HG03469 (cell line): ENCODE data around the gene CTU2.

Experiments used
- ATAC-seq: cut with Tn5 transposase; IDR thresholded peaks from one replicate; pipeline ENCODE4 v1.9.1; 2021; ENCODE audit warnings: mild to moderate bottlenecking, moderate library complexity, moderate number of reproducible peaks; ENCODE audit not compliant: unreplicated experiment

The CTU2 gene

DNA sequence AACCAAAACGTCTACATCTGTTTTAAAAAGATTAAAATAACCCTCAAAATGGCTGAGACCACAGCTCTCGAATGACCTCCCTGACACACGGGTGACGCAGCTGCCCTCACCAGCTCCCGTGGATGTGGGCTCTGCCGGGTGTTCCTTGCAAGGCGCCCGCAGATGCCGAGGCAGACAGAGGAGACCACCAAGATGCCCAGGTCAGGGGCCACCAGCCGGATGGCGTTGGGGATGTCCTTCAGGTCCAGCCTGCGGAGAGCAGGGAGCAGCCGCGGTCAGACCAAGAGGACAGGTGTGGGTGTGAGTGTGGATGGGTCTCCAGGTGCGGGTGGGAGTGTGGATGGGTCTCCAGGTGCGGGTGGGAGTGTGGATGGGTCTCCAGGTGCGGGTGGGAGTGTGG lies 35.1 kb downstream of the CTU2 start:
- ATAC-seq: no peak

GRCh38 chr16:88742896-88743605 lies 36.7 kb downstream of the CTU2 start:
- ATAC-seq: no peak

DNA sequence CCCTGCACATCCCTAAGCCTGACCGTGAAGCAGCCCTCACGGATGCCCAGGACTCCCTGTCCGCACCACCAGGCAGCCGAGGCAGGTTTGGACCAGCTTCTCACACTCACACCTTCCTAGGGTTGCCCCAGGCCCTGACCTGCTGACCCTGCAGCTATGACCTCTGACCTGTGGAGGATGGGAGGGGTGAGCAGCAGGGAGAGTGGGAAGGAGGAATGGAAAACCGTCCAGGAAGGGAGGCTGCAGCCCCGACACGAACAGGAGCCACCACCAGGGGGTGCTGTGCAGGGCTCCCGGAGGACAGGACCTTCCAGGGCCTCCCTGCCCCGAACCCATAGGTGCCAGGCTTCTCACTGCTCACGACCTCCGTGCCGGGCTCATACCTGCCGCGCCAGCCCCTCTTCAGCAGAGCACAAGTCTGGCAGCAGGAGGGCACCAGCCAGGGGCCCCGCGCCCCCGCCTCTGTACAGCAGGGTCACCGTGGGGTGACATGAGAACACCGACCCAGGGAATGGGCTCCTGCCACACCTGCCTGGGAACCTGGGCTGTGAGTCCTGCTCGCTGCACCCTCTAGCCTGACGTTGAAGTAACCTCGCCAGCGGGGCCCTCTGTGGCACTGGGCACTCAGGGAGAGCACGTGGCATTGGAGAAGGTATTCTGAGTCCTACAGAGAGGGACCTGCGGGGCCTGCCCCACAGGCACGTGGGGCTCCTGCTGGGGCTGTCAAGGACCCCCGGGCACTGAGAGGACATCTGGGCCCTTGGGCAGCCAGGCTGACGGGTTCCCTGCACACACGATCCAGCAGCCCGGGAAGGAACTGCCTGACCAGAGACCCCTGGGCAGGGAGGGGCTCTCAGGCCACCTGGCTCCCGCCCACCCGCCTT lies 37.6 kb downstream of the CTU2 start:
- no peak for ATAC-seq

DNA sequence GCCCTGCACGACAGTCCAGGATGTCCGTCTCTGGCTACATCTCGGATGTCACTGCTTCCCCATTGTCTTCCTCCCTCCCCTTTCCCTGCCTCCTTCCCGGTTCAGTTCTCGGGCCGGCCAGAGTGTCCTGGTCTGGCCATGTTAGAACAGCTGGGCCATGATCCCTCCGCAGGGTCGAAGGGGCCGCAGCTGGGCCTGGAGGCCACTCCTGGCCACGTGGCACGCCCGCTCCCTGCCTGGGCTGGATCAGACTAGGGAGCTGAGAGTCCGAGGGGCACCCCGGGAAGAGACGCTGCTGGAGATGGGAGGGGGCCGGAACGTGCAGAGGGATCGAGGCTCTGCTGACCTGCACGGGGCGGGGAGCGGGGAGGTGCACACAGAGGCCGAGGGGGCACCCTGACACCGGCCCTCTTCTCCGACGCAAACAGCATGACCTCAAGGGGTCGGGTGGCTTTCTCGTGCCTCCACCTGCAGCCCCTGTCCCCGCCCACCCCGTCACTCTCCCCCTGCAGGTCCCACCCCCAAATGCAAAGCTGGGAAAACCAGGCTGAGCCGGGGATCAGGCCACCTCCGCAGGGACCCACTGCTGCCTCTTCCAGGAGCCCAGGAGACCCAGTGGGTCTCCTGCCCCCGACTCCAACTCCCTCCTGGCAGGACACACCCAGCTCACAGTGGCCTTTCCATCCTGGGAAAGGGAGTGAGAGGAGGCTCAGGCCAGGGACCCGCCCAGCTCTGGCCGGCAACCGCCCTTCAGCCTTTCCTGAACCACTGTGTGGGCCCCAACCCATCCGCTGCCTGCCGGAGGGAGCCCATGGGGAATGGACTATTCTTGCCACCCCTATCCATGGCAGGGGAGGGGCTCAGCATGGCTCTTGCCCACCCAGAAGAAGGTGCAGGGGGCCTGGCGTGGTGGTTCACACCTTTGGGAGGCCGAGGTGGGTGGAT lies 38.5 kb downstream of the CTU2 start:
- ATAC-seq: no peak

DNA sequence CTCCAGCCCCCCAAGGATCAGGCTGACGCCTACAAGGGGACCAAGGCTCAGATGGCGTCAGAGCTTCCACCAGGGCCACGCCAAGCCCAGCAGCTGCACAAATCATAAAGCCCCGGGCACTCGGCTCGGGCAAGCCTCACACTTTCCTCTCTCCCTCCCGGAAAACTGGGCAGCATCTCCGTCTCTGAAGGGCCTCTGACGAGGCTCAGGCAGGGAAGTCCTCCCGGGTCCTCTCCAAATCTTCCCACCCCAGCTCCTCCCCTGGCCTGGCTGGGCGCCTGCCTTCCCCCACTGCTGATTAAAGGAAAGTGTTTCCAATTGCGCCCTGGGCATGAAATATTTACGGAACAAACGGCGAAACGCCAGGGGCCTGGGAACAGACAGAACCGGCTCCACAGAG lies 40.2 kb downstream of the CTU2 start:
- ATAC-seq: no peak

- no peak for ATAC-seq
Measured at GRCh38 chr16:88747588-88748301, 41.4 kb downstream of the CTU2 start.

GRCh38 chr16:88748364-88748763 lies 42.1 kb downstream of the CTU2 start:
- ATAC-seq: no peak

DNA sequence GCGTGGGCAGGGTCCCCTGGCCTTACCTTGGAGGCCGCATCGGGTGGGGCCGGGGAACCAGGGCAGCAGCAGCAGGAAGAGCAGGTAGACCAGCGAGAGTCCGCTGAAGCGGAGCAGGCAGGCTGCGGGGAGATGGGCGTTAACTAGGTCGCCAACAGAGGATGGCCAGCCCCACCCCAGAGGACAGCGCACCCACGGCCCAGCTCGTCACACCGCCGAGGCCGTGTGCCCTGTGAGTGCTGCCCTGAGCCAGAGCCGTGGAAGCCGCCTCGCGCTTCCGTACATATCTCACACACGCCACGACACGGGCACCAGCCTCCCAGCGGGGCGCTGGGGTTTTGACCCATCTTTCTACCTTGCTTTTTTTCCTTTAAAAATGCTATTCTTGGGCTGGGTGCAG lies 43.1 kb downstream of the CTU2 start:
- ATAC-seq: no peak

GRCh38 chr16:88750854-88751253 lies 44.6 kb downstream of the CTU2 start:
- no peak for ATAC-seq

- ATAC-seq: no peak
Measured at GRCh38 chr16:88752386-88753002, 46.2 kb downstream of the CTU2 start.

GRCh38 chr16:88753191-88753590 lies 46.9 kb downstream of the CTU2 start:
- ATAC-seq: no peak

- no peak for ATAC-seq
Measured at GRCh38 chr16:88753602-88754001, 47.3 kb downstream of the CTU2 start.

- no peak for ATAC-seq
Measured at GRCh38 chr16:88754109-88754911, 48.0 kb downstream of the CTU2 start.

- ATAC-seq: no peak
Measured at GRCh38 chr16:88754912-88755744, 48.8 kb downstream of the CTU2 start.

DNA sequence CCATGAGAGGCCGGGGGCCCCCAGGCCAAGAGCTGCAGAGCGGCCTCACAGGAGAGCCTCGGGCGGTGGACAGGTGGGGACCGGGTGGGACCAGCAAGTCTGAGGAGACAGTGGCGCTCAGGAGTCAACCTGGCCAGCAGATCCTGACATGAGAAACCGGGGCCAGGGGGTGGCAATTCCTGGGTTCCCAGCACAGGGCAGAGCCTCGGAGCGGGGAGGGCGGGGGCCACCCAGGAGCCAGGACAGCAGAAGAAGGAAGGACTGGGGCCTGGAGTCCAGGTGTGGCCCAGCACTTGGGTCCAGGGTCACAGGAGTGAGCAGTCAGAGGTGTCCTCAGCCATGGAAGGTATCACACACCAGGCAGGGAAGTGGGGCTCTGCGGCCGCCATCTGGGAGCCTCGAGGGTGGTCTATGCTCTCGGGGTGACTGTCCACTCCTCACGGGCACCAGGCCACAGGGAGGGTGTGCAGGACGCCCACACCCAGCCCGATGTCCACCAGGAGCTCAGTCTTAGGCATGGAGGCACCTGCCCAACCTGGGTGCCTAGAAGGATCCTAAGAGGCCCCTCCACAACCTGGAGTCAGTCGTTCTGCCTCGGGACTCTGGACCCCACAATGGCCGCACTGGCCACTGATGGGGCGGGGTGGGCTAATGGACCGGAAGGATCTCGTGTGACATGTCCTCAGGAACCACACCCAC lies 49.6 kb downstream of the CTU2 start:
- ATAC-seq: no peak

- ATAC-seq: no peak
Measured at GRCh38 chr16:88758227-88758943, 52.1 kb downstream of the CTU2 start.

DNA sequence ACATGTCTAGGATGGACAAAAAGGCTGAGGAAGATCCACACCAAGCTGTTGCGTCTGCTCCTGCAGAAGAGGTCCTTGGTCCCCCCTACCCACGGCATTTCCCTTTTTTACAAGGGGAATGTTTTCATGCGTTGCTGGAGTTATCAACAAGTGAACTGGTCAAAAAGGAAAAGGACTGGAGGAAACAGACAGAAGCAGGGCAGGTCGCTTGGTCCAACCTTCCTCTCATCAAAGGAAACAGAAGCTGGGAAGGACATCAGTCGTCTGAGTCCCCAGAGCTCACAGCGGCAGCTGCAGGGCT lies 52.6 kb downstream of the CTU2 start:
- ATAC-seq: no peak
